SIG-M5 treated with dmso at 0.1 percent for 504 hours (cell line): ENCODE measurements around the gene PSD4.
"Not testable (repeated sequence)": the region's sequence is repeated elsewhere in the genome, so short reads cannot be mapped to it uniquely, and the experiment has no call there.

ENCODE experiments used
- DNase-seq: peaks from one replicate; lab custom pipeline; 2025; ENCODE audit not compliant: unreplicated experiment; lab: John Stamatoyannopoulos, UW

PSD4 gene

DNA sequence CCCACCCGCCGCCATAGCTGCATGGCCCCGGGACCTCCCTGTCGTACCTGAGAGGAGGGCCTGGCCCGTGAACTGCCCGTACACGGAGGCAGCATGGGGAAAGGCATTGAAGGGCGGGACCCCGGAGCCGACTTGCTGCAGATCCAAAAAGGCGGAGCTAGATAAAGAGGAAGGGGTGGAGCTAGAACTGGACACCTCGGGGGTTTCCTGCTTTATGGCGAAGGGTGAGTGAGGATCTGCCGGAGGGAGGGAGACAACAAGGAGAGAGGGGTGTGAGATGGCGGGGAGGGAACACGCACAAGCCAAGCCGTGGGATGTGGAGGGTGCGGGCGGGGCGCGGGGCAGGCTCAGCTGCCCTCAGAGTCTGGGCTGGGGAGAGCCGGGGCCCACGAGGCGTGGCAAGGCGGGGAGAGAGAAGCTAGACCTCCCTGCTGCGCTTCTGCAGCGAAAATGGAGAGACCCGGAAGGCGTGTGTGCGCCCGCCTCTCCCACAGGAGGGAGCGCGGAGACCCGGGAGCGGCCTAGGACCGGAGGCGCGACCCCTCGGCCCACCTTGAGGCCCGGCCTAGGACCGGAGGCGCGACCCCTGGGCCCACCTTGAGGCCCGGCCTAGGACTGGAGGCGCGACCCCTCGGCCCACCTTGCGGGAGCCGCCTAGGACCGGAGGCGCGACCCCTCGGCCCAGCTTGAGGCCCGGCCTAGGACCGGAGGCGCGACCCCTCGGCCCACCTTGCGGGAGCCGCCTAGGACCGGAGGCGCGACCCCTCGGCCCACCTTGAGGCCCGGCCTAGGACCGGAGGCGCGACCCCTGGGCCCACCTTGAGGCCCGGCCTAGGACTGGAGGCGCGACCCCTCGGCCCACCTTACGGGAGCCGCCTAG, 61.8 kb downstream of the PSD4 start:
- DNase-seq: not testable (repeated sequence)

DNA sequence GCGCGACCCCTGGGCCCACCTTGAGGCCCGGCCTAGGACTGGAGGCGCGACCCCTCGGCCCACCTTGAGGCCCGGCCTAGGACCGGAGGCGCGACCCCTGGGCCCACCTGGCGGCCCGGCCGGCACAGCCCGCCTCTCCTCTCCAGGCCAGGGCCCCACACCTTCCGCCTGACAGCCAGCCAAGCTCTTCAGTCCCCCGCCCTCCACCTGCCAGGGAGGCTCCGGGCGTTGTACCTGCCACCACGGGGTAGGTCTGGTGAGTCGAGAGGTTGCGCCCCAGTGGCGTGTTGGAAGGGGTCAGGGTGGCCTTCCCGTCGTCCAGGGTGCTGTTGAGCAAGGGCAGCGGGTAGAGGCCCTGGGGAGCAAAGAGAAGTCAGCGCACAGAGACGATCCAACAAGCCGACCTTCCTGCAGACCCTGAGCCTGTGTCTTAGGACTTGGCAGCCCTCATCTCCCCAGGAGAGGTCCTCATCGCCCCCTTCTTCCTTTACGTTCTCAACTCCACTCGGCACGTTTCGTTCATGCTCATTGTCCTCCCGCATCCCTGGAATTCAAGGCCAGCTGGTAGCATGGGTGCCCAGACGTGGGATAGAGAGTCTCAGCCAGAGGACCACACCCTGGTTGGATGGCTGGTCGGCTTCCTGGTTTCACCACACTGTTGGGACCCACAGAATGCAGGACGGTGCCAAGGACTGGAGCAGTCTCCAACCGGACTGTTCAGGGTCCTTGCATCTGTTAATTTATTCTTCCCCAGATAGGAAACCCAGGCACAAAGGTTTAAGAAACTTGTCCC, 62.8 kb downstream of the PSD4 start:
- DNase-seq: no peak

DNA sequence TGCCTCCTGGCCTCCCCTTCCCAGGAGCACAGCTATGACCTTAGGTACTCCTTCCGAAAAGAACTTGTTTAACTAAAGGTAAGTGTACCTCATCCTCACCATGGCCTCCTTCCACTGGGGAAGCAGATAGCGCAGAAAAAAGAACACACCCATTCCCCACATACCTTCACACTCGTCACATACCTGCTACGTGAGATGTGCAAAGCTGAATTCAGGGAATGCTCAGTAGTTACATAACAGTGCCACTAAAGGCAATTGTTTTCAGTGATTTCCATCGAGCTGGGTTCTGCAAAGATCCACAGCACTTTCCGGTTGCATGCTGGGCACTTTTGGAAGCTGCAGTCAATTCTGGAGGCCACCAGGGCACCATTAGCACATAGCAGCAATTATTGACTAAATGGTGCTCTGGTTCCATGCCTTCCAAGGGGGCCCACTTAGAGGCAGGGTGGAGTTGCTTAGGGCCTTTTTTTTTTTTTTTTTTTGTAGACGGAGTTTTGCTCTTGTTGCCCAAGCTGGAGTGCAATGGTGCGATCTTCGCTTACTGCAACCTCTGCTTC, 63.9 kb downstream of the PSD4 start:
- no peak for DNase-seq

DNA sequence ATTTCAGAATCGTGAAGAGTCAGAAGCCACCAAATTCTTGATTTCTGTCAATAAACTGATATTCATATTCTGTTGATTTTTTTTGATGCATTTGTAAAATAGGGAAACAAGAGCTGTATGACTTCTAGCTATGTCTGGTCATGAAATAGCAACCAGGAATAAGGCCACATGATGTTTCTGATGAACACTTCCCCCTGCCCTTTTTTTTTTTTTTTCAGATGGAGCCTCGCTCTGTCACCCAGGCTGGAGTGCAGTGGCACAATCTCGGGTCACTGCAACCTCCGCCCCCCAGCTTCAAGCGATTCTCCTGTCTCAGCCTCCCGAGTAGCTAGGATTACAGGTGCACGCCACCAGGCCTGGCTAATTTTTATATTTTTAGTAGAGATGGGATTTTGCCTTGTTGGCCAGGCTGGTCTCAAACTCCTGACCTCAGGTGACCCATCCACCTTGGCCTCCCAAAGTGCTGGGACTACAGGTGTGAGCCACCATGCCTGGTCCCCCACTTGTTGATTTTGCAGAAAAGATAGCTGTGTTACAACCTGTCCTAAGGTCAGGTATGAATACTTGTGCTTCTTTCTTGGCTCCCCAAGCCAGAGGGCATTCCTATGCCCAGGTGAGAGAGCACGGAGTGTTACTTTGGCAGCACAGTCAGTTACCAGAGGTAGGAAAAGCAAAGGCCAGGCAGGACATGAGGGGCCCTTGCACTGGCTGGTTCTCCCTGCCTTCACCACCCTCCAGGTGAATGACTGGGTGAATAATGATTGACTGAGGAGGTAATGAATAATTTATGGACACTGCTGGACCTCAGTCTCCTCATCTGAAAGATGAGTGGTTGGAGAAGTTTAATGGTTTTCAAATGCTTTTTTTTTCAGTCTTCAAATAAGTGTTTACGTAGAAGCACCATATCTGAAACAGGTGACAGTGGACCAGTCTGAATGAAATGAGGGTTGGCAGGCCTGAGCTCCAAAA, 65.4 kb downstream of the PSD4 start:
- no peak for DNase-seq

DNA sequence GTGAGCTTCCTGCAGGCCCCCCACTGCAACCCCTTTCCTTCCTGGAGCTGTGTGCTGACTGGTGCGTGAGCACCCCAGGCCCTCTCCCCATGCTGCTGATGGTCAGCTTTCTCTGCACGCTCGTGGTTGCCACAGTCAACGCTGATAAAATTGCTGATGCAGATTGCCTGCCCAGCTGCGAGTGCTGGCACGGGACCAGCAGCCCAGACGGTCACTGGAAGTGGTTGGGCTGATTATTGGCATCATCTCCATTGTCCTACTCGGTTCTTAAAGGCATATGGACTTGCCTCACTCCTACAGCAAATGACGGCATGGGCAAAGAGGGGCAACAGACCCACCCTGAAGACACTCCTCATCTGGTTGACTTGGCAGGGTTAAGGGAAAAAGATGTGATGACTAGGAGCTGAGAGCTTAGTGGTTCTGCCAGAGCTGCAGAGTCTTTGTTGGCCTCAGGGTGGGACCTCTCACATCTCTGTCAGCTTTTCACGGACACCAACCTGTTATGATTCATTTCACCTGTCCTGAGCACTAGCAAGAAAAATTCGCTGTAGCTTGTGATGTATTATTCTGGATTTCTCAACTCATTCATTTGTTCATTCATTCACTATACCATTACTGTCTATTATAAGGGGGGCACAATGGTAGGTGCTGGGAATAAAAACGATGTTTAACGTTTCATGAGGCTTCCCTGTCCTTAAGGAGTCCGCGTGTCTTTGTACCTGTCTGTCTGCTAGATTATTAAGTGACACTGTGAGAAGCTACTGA, 66.6 kb downstream of the PSD4 start:
- no peak for DNase-seq

DNA sequence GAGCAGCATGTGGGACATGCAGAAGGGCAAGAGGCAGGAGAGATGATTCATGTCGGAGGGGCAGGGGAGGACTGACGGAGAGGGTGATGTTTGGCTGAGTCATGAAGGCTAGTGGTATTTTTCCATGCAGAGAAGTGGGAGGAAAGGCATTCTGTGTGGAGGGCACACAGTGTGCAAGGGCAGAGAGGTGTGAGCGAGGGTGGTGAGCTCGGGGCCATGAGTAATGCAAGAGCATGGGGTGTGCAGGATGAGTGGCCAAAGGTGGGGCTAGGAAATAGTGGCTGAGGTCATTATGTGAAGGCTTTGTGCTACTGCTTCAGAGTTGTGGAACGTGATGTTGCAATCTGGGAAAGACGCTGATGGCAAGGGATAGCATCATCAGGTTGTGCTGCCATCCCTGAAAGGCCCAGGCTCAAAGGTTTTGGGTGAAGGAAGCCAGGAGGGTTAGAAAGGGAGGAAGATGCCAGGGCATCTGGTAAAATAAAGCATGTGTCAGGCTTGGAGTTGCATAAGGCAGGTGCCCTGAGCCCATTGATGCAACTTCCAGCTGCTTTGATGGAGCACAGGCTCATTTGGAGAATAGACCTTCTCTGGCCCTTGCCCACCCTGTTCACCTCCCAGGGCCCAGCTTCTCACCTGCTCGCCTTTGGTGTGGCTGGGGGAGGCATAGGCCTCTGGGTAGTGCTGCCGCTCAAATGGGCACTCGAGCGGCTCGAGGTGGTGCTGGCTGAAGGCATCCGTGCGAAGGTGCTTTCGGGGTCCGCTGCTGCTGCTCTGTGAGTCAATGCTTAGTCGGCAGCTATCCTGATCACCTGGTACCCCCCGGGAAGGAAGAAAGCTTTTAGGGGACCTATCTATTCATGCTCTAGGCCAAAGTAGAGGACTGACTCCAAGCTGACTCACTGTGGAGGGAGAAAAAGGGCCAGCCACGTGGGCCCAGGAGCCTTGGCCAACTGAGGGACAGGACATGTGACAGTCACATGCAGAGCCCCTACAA, 67.4 kb downstream of the PSD4 start:
- DNase-seq: peak; percentile 42

DNA sequence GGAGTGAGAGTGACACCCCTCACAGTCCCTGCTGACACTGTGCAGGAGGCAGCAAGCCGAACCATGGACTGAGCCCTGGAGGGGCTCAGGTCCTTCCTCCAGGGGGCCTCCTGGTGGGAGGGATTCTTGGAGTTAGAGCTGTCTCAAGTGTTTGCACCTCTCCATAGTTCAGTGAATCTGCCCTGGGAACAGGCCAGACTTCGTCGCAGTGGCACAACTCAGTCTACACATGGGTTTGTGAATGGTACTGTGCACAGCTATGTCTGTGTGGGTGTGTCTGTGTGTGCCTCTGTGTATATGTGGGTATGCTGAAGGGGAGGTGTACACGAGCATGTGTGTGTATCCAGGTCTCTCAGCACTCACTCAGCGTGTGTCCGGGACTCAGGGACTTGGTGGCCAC, 68.6 kb downstream of the PSD4 start:
- no peak for DNase-seq

DNA sequence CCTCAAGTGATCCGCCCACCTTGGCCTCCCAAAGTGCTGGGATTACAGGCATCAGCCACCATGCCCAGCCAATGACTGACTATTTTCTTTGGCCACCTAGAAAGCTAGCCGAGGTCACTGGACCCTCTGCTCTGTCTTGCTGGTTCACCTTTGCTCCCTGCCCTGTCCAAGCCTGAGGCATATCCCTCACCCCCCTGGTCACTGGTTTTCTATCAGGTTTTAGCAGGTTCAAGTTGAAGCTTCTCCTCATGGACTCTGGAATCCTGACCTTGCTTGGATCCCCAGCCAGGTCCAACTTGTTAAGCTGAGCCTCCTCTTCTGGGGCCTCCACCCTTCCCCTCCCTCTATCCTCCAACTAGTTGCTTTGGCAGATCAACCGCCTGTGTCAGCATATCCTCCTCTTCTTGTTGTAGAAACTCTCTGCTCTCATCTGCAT, 71.5 kb downstream of the PSD4 start:
- no peak for DNase-seq

DNA sequence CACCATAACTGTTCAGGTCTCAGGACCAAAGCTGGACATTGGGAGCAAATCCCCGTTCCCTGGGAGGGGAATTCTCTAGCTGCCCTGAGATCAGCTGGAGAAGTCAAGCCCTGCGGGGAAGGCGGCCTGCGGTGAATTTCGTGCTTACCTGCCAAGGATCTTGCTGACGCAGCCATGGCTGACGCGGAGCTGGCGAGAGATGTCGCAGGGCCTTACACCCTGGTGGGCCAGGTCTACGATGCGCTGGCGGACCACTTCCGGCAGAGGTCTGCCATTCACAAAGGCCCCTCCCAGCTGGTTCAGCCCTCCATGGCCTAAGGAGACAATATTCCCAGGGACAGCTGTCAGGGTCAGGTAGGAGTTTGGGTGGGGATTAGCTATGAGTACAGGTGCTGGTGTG, 72.8 kb downstream of the PSD4 start:
- no peak for DNase-seq

DNA sequence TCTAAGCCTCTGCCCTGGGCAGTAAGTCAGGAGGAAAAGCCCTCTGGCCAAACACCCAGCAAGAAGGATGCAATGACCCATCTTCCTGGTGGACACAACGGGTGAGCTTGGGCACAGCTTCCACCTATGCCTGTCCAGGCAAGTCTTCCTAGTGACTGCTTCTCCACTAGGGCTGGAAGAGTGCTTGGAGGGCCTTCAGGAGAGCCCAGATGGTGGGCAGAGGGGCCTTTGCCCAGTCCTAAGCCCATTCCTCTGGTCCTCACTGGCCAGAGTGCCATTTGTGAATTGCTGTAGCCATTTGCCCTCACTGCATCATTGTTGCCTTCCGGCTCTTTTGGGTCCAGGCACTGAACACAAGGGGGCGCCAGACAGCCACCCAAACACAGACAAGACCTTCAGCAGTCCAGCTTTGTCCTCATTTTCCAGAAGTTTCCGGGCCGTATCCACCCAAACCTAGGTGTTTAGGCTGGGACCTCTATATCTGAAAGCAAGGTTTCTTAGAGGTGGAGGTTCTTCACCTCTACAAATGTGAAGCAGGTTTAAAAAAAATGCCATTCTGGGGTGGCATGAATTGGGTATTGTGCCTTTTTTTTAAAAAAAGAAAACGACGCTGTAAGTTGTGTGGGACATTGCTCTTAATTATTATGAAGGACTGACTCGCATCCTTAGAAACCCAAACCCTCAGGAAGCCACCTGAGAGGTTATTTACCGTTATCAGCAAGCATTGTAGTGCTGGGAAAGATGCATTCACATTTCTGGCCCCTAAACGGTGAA, 75.4 kb downstream of the PSD4 start:
- peak; percentile 74 for DNase-seq

DNA sequence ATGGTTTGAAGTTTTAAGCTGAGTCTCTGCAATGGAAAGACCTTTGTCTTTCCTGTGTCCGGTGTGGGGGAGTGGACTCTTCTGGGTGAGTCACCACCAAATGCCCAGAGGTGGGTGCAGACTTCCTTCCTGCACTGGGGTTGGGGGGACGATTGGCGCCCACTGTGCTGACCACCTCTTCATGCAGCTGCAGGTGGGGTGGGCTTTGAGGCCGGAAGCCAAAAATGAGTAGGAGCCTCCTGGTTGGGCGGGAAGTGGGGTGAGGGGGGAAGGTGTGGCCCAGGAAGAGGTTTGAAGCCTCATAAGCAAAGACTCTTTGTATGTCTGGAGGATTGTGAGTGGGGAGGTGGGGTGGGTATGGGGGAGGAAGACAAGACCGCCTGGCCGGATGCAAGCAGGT, 77.3 kb downstream of the PSD4 start:
- no peak for DNase-seq

DNA sequence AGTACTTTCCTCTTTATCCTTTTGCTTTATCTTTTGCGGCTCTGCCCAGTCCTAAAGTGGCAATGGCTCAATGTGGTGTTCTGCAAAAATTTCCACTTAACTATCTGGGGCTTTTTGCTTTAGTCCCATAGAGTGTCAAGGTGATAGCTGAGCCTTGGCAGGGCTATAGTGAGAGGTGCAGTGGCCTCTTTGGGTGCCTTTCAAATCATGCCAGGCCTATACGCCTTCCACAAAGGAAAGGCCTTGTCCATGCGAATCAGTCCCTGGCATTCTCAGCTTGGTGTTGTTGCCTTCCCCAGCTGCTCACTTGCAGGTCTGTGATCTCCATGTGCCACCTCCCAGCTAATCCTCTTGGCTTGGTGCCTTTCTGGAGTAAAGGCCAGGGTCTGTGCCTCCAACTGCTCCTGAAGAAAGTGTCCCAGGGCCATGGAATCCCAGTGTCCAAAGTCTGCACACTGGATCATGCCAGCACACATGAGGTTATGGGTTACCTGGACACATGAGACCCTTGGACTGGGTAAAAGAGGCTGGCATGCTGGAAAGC, 78.3 kb downstream of the PSD4 start:
- no peak for DNase-seq

DNA sequence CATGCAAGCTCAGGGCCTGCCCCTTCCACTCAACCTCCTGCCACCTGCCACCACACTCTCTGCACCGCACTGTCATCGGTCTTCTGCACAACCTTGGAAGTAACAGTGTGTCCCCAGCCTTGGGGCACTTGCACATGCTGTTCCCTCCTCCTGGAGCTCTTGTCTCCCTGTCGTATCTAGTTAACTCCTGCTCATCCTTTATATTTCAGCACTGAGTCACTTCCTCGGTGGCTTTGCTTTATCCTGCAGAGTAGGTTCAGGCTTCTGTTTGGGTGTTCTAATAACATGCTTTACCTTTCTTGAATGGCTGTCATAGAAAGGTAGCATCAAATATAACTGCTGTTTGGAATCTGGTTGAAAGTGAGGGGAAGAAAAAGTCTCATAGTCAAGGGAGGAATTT, 79.7 kb downstream of the PSD4 start:
- DNase-seq: no peak

DNA sequence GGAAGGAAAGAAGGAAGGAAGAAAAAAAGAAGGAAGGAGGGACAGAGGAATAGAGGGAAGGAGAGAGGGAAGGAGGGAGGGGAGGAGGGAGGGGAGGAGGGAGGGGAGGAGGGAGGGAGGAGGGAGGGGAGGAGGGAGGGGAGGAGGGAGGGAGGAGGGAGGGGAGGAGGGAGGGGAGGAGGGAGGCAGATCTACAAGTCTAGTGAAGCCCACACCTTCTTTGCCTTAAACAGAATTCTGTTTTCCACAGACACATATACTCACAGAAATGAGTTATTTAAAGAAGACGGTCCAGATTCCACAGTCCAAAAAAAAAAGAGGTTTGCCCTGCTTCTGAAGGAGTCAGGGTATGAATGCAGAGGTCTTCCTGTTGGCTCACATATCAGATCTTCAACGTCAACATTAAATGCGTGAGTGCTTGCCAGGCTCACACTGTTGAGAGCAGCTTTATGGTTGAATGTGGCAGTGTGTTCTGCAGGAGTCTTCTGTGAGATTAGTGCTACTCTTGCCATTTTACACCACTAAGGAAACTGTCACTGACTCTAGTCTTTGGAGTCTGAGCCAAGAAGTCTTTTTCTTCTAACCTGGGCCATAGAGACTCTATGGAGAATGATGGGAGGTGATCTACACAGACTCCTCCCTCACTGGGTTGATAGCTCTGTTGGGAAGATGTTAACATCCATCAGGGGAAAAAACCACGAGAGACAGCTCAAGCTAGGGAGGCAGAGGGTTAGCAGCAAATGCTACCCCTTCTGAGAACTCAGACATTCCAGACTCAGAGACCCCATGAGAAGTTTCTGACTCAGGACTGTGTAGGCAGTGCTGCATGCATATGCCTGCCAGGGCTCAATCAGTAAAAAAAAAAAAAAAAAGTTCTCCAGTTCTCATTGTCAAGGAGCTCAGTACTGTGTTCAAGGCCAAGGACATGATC, 81.6 kb downstream of the PSD4 start:
- no peak for DNase-seq

DNA sequence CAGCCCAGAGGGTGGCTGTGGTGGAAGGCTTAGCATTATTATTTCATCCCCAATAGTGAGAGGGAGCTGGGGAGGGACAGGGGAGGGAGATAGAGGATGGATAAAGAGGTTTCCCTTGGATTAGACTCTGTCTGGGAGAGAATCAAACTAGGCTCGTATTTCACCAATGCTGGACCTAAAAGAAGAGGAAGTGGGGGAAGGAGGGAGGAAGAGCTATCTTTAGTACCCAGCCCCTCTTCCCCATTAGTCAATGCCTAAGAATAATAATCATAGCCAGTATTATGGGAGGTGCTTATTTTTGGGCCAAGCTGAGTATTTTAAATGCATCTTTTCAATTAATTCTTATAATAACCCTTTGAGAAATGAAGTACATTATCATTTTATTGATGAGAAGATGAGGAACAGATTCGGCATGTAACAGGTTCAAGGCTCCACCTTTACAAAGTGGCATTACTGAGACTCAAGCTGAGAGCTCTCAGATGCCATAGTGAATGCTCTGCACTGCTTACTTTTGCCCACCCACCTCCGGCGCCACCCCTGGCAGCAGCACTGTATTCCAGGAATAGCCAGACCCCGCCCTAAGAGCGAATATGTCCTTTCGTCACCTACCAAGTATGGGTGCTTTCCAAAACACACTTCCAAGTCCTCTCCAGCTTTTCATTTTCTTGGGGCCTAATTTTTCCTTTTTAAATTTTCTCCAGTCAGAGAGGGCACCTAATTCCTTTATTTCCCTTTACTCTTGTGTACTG, 83.9 kb downstream of the PSD4 start:
- DNase-seq: peak; percentile 61
